ACHN (cell line): ENCODE data around the gene ZNF117.
"Not testable (repeated sequence)": the region's sequence is repeated elsewhere in the genome, so short reads cannot be mapped to it uniquely, and the experiment has no call there.

Experiments used
- DNase-seq: peaks from one replicate; pipeline ENCODE4 v3.0.0-alpha.2; 2015
- in situ Hi-C: cut with HindIII; loops from 2 replicates; pipeline ENCODE4 v1.10.0; 2017; ENCODE audit warnings: low sequenced_read_pairs, low pct_ligation_motif_present, low pct_unique_long_range_greater_than_20kb

The ZNF117 gene

GRCh38 chr7:64998865-64999164, 8.0 kb upstream of the ZNF117 start:
- DNase-seq, result no peak
- in situ Hi-C loops, result no loop called here

- no peak for DNase-seq
- in situ Hi-C loops, result no loop called here
Measured at GRCh38 chr7:64997927-64998391, 7.1 kb upstream of the ZNF117 start.

GRCh38 chr7:64997164-64997908, 6.5 kb upstream of the ZNF117 start:
- DNase-seq, result no peak
- in situ Hi-C loops, result no loop called here

GRCh38 chr7:64996305-64996704, 5.5 kb upstream of the ZNF117 start:
- DNase-seq, result no peak
- in situ Hi-C loops, result no loop called here

DNA sequence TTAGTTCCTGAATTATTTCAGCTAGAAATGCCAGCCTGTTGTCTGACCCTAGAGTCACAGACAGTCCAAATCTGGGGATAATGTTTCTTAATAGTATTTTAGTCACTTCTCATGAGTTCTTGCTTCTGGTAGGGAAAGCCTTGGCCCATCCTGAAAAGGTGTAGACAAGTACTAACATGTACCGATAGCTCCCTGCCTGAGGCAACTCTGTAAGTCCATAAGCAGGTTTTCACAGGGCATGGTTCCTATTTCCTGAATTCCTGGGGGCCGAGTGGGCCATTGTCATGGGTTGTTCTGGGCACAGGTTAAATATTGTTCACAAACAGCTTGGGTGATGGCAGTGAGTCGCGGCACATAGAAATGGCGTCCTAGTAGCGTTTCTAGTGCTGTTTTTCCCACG, 3.1 kb upstream of the ZNF117 start:
- in situ Hi-C loops, result no loop called here

GRCh38 chr7:64992971-64993370, 2.1 kb upstream of the ZNF117 start:
- no peak for DNase-seq
- in situ Hi-C loops, result no loop called here

More for the DNA sequence above, 3.1 kb upstream of the ZNF117 start:
- no peak for DNase-seq

DNA sequence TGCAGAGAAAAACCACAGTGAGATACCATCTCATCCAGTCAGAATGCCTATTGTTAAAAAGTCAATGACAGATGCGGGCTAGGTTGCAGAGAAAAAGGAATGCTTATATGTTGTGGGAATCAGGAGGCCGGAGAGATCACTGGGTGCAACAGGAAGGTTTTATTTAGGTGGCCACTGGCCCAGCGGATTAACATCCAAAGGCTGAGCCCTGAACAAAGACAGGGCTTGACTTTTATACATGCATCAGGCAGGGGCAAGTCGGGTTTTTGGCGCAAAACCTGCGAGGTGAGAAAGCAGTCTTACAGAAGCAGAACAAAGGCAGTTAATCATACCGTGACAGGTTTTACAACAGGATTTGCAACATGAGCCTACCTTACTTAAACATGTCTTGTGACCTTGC, 620 bp downstream of the ZNF117 start:
- no peak for DNase-seq

GRCh38 chr7:64978497-64979203, 12.2 kb downstream of the ZNF117 start:
- in situ Hi-C loops, result no loop called here
- DNase-seq, result no peak

More for the DNA sequence above, 620 bp downstream of the ZNF117 start:
- in situ Hi-C loops, result no loop called here

GRCh38 chr7:64965594-64965993, 25.2 kb downstream of the ZNF117 start:
- in situ Hi-C loops, result no loop called here
- no peak for DNase-seq

- in situ Hi-C loops, result no loop called here
- no peak for DNase-seq
Measured at GRCh38 chr7:64959072-64959747, 31.6 kb downstream of the ZNF117 start.

GRCh38 chr7:64951250-64951848, 39.5 kb downstream of the ZNF117 start:
- in situ Hi-C loops, result no loop called here

GRCh38 chr7:64950673-64951072, 40.2 kb downstream of the ZNF117 start:
- DNase-seq, in situ Hi-C loops: not testable (repeated sequence)

More at GRCh38 chr7:64951250-64951848, 39.5 kb downstream of the ZNF117 start:
- peak; percentile 59 for DNase-seq

DNA sequence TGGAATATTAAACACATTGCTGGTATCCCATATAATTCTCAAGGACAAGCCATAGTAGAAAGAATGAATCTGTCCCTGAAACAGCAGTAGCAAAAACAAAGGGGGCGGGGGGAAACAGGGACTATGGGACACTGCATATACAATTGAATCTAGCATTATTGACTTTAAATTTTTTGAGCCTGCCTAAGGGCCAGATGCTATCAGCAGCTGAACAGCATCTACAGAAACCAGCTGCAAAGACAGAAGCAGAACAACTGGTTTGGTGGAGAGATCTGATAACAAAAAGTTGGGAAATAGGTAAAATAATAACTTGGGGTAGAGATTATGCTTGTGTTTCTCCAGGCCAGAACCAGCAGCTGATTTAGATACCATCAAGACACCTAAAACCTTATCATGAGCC, 42.1 kb downstream of the ZNF117 start:
- in situ Hi-C loops, DNase-seq: not testable (repeated sequence)

GRCh38 chr7:64947252-64948000, 43.4 kb downstream of the ZNF117 start:
- in situ Hi-C loops, result no loop called here
- DNase-seq, result no peak

DNA sequence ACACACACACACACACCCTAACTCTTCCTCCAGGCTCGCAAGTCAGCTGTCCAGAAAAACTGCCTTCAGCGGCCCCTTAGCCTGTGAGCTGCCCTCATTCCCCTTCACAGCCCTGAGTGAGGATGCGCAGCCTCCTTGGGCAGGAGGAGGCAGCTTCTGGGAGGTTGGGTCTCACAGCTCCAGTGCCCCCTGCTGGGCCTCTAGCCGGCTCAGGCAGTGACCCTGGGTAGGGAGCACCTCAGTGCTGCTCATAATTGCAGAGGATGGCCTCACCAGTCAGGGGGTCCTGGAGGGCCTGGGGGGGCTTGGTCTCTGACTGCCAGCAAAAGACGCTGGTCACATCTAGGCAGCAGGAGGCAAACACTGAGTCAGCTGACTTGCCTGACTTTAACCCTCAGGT, 44.1 kb downstream of the ZNF117 start:
- in situ Hi-C loops, result no loop called here
- no peak for DNase-seq

DNA sequence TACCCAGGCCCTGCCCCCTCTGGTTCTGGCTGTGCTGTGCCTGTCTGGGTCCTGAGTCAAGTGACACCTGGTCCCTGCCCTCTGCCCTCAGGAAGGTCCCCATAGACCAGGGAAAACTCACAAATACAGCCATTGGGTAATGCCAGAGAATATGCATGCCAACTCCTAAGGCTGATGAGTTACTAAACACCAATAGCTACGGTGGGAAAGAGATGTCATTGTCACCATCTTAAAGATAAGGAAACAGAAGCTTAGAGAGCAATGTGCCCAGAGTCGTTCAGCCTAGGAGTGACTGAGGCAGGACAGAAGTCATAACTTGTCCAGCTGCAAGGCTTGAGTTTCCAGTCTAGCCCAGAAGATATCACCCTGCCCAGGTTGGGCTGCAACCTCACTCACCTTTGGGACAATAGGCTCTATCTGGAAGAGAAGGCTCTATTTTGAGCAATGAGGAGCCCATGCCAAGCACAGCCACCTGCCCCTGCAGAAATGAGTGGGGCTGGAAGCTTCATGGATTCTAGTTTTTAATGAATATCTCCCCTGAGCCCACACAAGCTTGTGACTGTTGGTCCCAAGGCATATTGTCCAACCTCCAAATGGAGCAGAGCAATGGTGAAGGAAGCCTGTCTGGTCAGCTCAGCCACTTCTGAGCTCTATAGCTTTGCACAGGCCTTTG, 45.2 kb downstream of the ZNF117 start:
- in situ Hi-C loops, result no loop called here
- no peak for DNase-seq

DNA sequence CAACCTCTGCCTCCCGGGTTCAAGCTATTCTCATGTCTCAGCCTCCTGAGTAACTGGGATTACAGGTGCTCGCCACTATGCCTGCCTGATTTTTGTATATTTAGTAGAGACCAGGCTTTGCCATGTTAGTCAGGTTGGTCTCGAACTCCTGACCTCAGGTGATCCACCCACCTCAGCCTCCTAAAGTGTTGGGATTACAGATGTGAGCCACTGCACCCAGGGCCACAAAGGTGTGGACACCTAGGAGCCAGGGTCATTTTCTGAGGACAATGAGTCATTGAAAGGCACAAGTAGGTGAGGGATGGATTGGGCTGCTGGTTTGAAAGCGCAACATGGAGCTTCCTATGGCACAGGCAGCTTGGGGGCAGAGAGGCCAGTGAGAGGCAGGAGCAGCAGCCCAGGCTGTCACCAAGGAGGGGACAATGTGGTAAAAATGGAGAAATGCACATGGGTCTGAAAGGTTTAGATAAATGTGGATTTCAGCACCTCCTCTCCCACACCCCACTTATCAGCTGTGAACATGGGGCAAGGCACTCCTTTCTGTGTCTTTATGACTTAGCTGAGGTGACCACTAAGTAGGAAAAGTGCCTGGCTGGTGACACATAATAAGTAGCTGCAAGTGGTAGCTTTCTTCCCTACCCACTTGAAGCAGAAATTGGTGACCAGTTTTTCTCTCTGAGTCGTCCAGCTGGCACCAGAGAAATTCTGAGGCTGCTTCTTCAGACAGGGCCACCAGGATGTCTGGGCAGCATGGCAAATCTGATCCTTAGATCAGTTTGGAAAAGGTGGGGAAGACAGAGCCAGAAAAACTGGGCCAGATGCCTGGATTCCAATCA, 46.0 kb downstream of the ZNF117 start:
- DNase-seq, in situ Hi-C loops: not testable (repeated sequence)
